Kidney glomerular epithelial cell (primary cell): ENCODE results near the gene RIT1.

Experiments
- DNase-seq: peaks from one replicate; lab custom pipeline; 2025; lab: John Stamatoyannopoulos, UW

The RIT1 gene

GRCh38 chr1:155856257-155856974 is 54.7 kb downstream of the RIT1 start:
- DNase-seq: no peak

GRCh38 chr1:155850345-155850744 is 60.8 kb downstream of the RIT1 start:
- DNase-seq: no peak

GRCh38 chr1:155847823-155848529 is 63.2 kb downstream of the RIT1 start:
- DNase-seq: no peak
